Transverse colon (tissue), 4 donors: ENCODE measurements around the gene SLIT3. TPM values are rescaled to one million over a fixed set of nuclear protein-coding genes. Genes with fewer than 3 reads are reported as not detected.

ENCODE experiments used
- DNase-seq: peaks from one replicate; pipeline ENCODE4 v3.0.0-alpha.2; 2019
- H3K27ac ChIP-seq, 4 donors: fragments of 200-600 bp; sonication (generic); 2 replicates each; pipeline ENCODE4 v1.5.1; 2016 to 2018; ENCODE audit warnings: inconsistent platforms in 4 of 4
- H3K27me3 ChIP-seq: fragments of 200-600 bp; sonication (generic); 2 replicates; pipeline ENCODE4 v1.5.1; 2017; ENCODE audit warnings: inconsistent platforms
- H3K36me3 ChIP-seq, 4 donors: fragments of 200-600 bp; sonication (generic); 2 replicates each; pipeline ENCODE4 v1.5.1; 2017 to 2019; ENCODE audit warnings: inconsistent platforms in 4 of 4
- H3K4me1 ChIP-seq, 4 donors: fragments of 200-600 bp; sonication (generic); 2 replicates each; pipeline ENCODE4 v1.5.1; 2017 to 2020; ENCODE audit warnings: inconsistent platforms in 4 of 4
- H3K4me3 ChIP-seq, 4 donors: fragments of 200-600 bp; sonication (generic); 1 replicate in 1 of 4; 2 replicates in 3 of 4; pipeline versions ENCODE4 v1.5.1 to v1.6.1; 2017 to 2019; ENCODE audit warnings: inconsistent platforms in 4 of 4
- H3K9me3 ChIP-seq, 2 donors: fragments of 200-600 bp; sonication (generic); 2 replicates each; pipeline ENCODE4 v1.5.1; 2017 to 2019; ENCODE audit warnings: inconsistent platforms in 2 of 2
- CTCF ChIP-seq, 5 experiments: fragments of 200-600 bp in 3 of 5; fragments of 450-650 bp in 2 of 5; sonication (generic) in 3 of 5; IDR thresholded peaks; 1 replicate in 2 of 5; 2 replicates in 3 of 5; pipeline ENCODE4 v1.5.1; 2016 to 2017; ENCODE audit warnings: antibody characterized with exemption in 5 of 5, inconsistent platforms in 3 of 5, mild to moderate bottlenecking in 2 of 5, moderate library complexity in 1 of 5
- EP300 ChIP-seq: sonication (generic); formaldehyde crosslinking; IDR thresholded peaks from one replicate; pipeline ENCODE4 v1.6.1; 2017; ENCODE audit warnings: antibody characterized with exemption, low read depth
- POLR2A ChIP-seq: fragments of 450-650 bp; IDR thresholded peaks from one replicate; pipeline ENCODE4 v1.6.1; 2016; ENCODE audit warnings: antibody characterized with exemption, mild to moderate bottlenecking, moderate library complexity
- POLR2AphosphoS5 ChIP-seq, 3 donors: sonication (generic); formaldehyde crosslinking; IDR thresholded peaks; one replicate each; pipeline ENCODE4 v1.6.1; 2016; ENCODE audit warnings: antibody characterized with exemption in 3 of 3
- WGBS, 2 donors: methylation state at CpG; one replicate each; pipeline ENCODE4 v1.1.5; 2018; ENCODE audit warnings: low coverage in 1 of 2; 5-methylcytosine and 5-hydroxymethylcytosine counted together
- in situ Hi-C, 4 donors: fragments of 200-750 bp; cut with MboI; loops; one replicate each; pipeline versions ENCODE4 v1.15.0 to v1.15.1; 2017; ENCODE audit warnings: low sequenced_read_pairs in 3 of 4, low pct_ligation_motif_present in 1 of 4, low pct_unique_long_range_greater_than_20kb in 1 of 4
- intact Hi-C: fragments of 100-400 bp; cut with DNase I; formaldehyde crosslinking; loops from one replicate; pipeline ENCODE4 v1.15.1; 2023; ENCODE audit warnings: low total_unique reads
- total RNA-seq, 4 donors: library from RNA; depleted of rRNA; stranded (reverse); fragments of >200 nt; gene quantifications; one replicate each; pipeline ENCODE4 v1.1.0, GENCODE V29; 2016

The SLIT3 gene
- total RNA-seq, 4 donors from 2014 or later = 6.7 to 60.5 (median 9.6) TPM

GRCh38 chr5:169070413-169070812 lies 230.5 kb downstream of the SLIT3 start:
- Histone ChIP-seq H3K4me3 (no peak overlapping the region), H3K27ac (no peak overlapping the region), H3K27me3 (no peaks in the 10 kb centered on the region), H3K4me1 (no peaks in the 10 kb centered on the region), H3K36me3 (no peaks in the 10 kb centered on the region), H3K9me3 (no peaks in the 10 kb centered on the region)
- 45 to 53% methylated on average over 4 of the region's 4 CpGs for WGBS, 2 donors
- in situ Hi-C loops (no loop called here), intact Hi-C loops (no loop called here)
- no peak for TF ChIP-seq EP300
- no peak for TF ChIP-seq POLR2AphosphoS5 (IDR thresholded peaks at IDR 0.05)
- no peak for TF ChIP-seq CTCF (IDR thresholded peaks at IDR 0.05)
- no peak for TF ChIP-seq POLR2A
- no peak for DNase-seq

GRCh38 chr5:169067751-169068173 lies 233.2 kb downstream of the SLIT3 start:
- TF ChIP-seq CTCF (IDR thresholded peaks at IDR 0.05) = no peak
- TF ChIP-seq EP300 = no peak
- TF ChIP-seq POLR2AphosphoS5 (IDR thresholded peaks at IDR 0.05) = no peak
- no peak for TF ChIP-seq POLR2A
- H3K36me3 ChIP-seq = no peaks in the 10 kb centered on the region
- no peaks in the 10 kb centered on the region for H3K9me3 ChIP-seq
- in situ Hi-C loops = no loop called here
- WGBS, 2 donors = 58% methylated on average over 2 of the region's 2 CpGs; no CpG with 5 or more reads in 1 of the 2 donors
- H3K4me1 ChIP-seq = no peaks in the 10 kb centered on the region
- no peak overlapping the region for H3K27ac ChIP-seq
- H3K4me3 ChIP-seq = no peak overlapping the region
- peaks cover 8% of the 10 kb centered on the region for H3K27me3 ChIP-seq
- intact Hi-C loops = no loop called here
- DNase-seq = no peak

GRCh38 chr5:169065400-169065799 lies 235.5 kb downstream of the SLIT3 start:
- Histone ChIP-seq H3K36me3 (no peaks in the 10 kb centered on the region), H3K27ac (no peak overlapping the region), H3K9me3 (no peaks in the 10 kb centered on the region), H3K4me1 (no peaks in the 10 kb centered on the region), H3K4me3 (no peak overlapping the region), H3K27me3 (peaks cover 8% of the 10 kb centered on the region)
- no peak for DNase-seq
- intact Hi-C loops (no loop called here), in situ Hi-C loops (no loop called here)
- 73% methylated on average over 5 of the region's 5 CpGs; no CpG with 5 or more reads in 1 of the 2 donors for WGBS, 2 donors
- TF ChIP-seq POLR2AphosphoS5 (IDR thresholded peaks at IDR 0.05) (no peak), CTCF (IDR thresholded peaks at IDR 0.05) (no peak), POLR2A (no peak), EP300 (no peak)

- Histone ChIP-seq H3K36me3 (no peaks in the 10 kb centered on the region), H3K4me3 (no peak overlapping the region), H3K27ac (no peak overlapping the region), H3K9me3 (no peaks in the 10 kb centered on the region), H3K27me3 (peaks cover 8% of the 10 kb centered on the region), H3K4me1 (no peaks in the 10 kb centered on the region)
- in situ Hi-C loops (no loop called here), intact Hi-C loops (no loop called here)
- WGBS, 2 donors = 43 to 56% methylated on average over 3 of the region's 3 CpGs
- no peak for DNase-seq
- TF ChIP-seq CTCF (IDR thresholded peaks at IDR 0.05) (no peak), EP300 (no peak), POLR2AphosphoS5 (IDR thresholded peaks at IDR 0.05) (no peak), POLR2A (no peak)
Observed at GRCh38 chr5:169064093-169064492, 236.8 kb downstream of the SLIT3 start.
